Stimulated activated CD8-positive, alpha-beta memory T cell treated with anti-CD3 and anti-CD28 coated beads, Interleukin-4, amount 100 ng/mL, for 4 hours (primary cell): ENCODE measurements around the gene GGTA1.

Experiments used
- DNase-seq, 2 donors: peaks; one replicate each; pipeline ENCODE4 v3.0.0-alpha.2; 2020; ENCODE audit warnings: low read depth in 2 of 2, low spot score in 1 of 2

GGTA1 gene

DNA sequence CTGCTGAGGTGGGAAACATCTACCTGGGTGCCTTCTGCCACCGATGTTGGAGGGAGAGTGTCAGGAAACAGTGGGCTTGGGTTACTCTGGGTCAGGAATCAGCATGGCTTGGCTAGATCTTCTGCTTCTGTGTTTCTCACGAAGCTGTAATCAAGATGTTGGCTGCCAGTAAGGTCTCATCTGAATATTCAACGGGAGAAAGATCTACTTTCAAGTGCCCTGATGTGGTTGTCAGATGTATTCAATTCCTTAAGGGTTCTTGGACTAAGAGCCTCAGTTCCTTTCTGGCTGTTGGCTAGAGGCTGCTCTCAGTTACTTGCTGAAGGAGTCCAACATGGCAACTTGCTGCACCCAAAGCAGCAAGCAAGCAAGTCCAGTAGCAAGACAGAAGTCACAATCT, 87.7 kb downstream of the GGTA1 start:
- no peak for DNase-seq

DNA sequence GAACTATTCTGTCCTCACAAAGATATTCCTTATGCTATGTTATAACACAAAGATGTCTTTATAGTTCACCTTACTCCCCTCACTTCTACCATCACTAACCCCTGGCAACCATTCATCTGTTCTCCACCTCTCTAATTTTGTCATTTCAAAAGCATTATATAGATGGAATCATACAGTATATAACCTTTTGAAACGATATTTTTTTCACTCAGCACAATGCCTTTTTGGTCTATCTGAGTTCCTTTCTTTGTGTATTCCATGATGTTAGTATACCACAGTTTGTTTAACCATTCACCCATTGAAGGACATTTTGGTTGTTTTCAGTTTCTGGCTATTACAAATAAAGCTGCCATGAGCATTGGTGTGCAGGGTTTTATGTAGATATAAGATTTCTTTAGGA, 93.7 kb downstream of the GGTA1 start:
- no peak for DNase-seq
